ENCODE results near the gene PEX7.

GRCh38 chr6:136961848-136962247 lies 139.5 kb downstream of the PEX7 start:
- TF ChIP-seq TAF1 (IDR thresholded peaks at IDR 0.05; ENCODE audit: low read depth) (no peak), REST (IDR thresholded peaks at IDR 0.05; ENCODE audit: low read depth) (no peak), EP300 (IDR thresholded peaks at IDR 0.05; ENCODE audit: borderline replicate concordance) (no peak), CEBPB (IDR thresholded peaks at IDR 0.05) (no peak), TCF12 (IDR thresholded peaks at IDR 0.05; ENCODE audit: low read depth) (no peak), TEAD4 (IDR thresholded peaks at IDR 0.05) (no peak), MAX (IDR thresholded peaks at IDR 0.05) (no peak), NFIC (IDR thresholded peaks at IDR 0.05) (no peak), EGR1 (IDR thresholded peaks at IDR 0.05) (no peak), YY1 (IDR thresholded peaks at IDR 0.05; ENCODE audit: low read depth) (no peak)
